ENCODE data around the gene ABCA4.
"Not testable (repeated sequence)": the region's sequence is repeated elsewhere in the genome, so short reads cannot be mapped to it uniquely, and the experiment has no call there.

The ABCA4 gene
- 0 reads per million in 2 donors for total RNA-seq

DNA sequence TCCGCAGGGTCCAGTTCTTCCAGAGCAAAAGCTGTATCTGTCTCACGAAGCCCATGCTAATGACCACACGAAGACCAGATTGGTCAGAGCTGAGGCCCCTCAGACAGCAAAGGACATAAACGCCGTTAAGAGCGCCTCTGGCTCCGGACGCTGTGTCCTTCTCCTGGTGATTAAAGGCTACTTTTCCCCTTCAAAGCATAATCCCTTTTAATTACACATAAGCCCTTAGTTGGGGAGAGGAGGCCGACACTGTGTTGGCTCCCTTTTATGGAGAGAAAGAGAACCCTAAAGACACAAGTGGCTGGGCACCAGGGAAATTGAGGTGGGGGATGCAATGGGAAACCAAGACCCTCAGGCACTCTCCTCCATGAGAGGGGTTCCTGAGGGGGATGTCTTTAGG, at the start of gene ABCA4:
Gene ABCA4, minus strand, starts transcription at position 158 of the 400 bp plus-strand sequence. Its CDS starts 103 bp downstream, at position 55.
- DNase-seq = no peak

GRCh38 chr1:94169126-94169525, 48.2 kb upstream of the ABCA4 start:
- DNase-seq = no peak

DNA sequence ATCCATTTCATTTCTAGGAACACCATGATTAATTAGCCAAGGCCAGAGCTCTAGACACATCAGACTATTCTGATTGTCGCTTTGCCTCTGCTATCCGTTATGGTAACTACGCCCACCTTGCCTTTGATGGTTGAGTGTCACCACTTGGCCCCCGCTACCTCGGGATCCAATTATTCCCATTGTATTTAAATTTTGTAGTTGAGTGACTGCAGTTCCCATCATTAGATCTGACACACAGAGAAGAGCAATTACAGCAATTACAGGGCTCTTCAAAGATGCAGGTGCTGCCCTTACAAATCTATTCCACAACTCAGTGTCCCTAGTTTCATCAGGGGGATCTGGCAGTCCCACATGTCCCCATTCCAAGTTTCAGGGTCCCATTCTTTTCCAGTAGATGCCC, 44.9 kb upstream of the ABCA4 start:
- DNase-seq = no peak

GRCh38 chr1:94164885-94165284, 43.9 kb upstream of the ABCA4 start:
- DNase-seq = not testable (repeated sequence)

DNA sequence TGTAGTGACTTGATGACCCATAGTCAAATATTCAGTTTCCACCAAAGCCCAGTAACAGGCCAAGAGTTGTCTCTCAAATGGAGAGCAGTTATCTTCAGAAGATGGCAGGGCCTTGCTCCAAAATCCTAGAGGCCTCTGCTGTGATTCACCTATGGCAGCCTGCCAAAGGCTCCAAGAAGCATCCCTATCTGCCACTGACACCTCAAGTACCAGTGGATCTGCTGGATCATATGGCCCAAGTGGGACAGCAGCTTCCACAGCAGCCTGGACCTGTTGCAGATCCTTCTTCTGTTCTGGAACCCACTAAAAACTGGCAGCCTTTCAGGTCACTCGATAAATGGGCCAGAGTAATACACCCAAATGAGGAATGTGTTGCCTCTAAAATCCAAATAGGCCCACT, 43.2 kb upstream of the ABCA4 start:
- not testable (repeated sequence) for DNase-seq

DNA sequence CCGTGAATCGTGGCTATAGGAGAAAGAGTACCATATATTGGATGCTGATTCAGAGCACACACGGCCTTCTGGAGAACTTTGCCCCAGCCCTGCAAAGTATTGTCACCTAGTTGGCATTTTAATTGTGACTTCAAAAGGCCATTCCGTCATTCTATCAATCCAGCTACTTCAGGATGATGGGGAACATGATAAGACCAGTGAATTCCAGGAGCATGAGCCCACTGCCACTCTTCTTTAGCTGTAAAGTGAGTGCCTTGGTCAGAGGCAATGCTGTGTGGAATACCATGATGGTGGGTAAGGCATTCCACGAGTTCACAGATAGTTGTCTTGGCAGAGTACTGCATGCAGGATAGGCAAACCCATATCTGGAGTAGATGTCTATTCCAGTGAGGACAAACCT, 42.3 kb upstream of the ABCA4 start:
- not testable (repeated sequence) for DNase-seq

DNA sequence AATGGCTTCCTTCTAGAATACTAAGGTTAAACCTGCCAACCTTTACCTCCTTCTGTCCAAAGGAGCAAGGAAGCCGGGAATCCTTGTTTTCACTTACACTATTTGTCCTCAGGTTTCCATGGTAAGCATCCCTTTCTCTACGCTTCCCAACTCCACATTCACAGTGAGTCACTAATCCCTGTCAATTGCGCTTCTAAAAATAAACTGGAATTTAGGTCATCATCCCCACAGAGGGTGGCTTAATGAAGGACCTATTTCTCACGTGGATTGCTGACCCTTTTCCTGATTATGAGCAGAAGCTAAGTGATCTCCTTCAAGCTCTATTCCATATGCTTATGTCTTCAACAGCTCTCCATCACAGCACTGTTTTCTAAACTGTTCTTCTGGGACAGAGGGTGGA, 39.9 kb upstream of the ABCA4 start:
- no peak for DNase-seq

DNA sequence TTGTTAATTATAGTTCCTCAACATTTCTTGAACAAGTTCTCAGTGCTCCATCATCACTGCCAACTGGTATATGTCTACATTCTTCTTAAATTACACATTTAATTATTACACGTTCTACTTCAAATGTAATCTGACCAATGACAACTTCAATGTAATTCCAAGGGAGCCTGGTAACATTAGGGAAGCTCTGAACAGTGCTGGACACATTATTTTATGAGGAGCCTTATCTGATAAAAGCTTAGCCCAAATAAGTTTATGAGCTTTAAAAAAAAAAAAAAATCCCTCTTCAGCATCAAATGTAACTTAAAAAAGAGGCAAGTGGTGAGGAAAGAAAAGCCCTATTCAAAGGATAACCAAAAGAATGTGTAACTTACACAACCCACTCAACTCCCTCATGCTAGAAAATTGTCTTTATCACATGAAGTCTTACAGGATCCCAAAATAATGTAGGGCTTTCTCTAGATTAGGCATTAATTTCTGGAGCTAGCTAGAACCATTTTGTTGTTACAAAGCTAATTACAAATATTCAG, 35.2 kb upstream of the ABCA4 start:
- DNase-seq = no peak

DNA sequence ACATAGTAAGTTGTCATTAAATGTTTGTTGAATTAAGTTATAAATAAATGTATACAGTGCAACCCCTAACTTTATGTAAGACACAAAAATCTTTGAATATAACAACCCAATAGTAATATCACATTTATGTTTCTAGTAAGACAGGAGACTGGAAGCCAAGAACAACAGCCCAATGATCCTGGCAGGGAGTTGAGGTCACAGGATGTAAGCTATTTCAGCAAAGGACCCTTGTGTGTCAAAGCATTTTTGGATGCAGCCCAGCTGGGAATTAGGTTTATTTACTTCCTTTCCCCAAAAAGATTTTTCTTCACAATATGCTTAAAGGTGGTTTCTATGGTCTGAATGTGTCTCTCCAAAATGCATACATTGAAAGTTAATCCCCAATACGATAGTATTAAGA, 34.0 kb upstream of the ABCA4 start:
- no peak for DNase-seq

GRCh38 chr1:94153133-94153532, 32.2 kb upstream of the ABCA4 start:
- DNase-seq = no peak

- not testable (repeated sequence) for DNase-seq
Measured at GRCh38 chr1:94149166-94149565, 28.2 kb upstream of the ABCA4 start.

DNA sequence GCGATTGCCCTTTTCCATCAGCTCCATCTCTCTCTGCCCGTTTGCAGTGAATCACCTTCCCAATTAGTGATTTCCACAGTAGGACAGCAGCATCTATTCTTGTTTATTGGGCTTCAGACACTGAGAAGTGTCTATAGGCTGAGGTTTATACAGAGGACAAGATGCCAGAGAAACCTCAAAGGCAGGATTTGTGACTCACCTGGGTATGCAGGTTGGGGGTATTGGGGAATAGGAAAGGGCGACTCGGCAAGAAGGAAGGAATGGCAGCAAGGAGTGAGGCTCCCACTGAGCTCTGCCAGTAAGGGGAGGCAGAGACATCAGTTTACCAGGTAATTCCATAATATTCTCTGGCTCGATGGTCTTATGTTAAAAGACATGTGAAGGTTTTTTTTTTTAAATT, 25.3 kb upstream of the ABCA4 start:
- no peak for DNase-seq

DNA sequence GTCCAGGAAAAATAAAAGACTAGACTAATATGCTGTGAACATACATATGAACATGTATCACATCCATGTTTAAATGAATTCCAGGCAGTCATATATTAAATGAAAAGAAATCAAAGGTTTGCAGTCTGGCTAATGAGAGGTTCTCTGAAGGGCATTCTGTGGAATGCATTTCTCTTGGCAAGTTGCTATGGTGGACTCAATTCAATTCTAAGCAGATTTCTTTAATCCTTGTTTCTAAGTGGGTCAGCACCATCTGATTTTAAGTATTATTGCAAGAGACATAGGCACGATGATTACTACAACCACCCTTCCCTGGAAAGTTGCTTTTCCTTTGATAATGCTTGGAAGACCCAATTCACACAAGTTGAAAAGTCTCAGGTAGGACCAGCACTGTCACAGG, 23.9 kb upstream of the ABCA4 start:
- DNase-seq = no peak

GRCh38 chr1:94143809-94144176, 22.8 kb upstream of the ABCA4 start:
- DNase-seq = no peak

DNA sequence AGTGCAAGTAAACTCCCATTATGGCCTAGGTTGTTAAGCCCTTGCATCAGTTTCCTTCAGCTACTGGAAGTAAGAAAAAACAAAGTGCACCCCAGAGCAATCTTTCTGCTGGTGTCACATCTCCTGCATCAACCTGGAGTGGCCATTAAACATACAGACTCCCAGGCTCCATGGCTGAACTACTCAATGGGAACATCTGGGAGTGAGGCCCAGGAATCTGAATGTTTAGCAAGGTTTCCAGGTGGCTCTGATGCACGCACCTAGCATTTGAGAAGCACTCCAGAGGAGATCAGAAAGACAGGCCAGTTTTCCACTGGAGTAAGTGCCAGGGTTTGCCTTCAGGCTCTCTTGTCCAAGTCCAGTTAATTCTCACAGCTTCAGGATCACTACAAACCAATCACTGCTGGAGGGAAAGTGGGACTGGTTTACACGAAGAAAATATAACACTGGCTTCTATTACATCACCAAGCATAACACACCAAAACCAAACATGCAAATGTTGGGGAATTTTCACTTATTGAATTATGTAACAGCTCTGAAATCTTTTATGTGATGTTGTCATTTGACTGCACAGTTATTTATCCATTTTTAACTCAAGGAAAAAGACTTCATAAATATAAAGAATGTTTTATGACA, 22.3 kb upstream of the ABCA4 start:
- no peak for DNase-seq

DNA sequence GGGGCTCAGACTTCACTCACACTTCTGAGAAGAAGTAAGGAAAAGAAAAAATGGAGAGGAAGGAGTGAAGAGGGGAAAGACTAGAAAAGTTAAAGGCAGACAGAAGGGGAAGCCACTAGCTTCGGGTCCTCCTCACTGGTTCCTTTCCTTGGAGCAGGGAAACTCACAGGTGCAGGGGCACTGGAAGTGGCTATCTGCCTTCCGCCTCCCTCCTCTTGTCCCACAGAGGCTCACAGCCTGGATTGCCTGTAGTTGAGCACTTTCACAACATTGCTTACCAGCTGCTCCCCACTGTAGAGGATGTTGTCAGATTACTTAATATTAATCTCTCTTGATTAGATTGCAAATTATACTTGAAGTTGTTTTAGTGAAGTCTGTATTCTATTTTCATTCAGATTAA, 21.6 kb upstream of the ABCA4 start:
- no peak for DNase-seq

GRCh38 chr1:94142022-94142421, 21.1 kb upstream of the ABCA4 start:
- DNase-seq = no peak

DNA sequence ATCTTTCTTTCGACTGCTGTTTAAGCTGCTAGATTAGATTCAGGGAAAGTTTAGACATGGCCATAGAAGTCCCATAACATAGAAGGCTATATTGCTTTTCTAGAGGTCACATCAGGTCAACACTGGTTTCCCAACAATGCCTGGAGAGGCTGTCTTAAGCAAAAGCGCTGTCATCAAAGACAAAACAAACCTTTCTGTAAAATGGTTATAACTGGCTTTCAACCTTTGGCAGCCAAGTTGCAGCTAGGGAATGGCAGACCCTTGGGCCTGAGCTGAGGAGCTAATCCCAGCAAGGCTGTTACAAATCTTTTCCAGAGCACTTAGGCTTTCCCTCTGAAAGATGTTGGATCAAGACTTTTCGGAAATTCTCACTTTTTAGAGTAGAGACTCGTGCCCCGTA, 11.2 kb upstream of the ABCA4 start:
- no peak for DNase-seq

GRCh38 chr1:94130851-94131595, 10.1 kb upstream of the ABCA4 start:
- DNase-seq = no peak

DNA sequence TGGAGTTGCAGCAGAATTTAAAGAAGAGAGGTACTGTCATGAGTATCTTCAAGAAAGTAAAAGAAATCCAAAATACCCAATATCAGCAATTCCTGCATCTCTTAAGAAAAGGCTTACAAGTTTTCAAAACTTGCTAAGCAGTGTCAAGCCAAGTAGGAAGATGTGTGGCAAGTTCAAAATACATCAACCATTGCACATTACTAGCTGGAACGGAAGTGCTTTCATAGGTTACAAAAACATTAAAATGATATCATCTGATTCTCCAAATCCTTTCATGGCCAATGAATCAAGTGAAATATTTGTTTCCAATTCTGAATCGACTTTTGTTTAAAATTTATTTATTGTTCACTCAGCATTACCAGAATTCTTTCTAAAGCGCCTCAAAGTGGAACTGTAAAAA, 5.7 kb upstream of the ABCA4 start:
- no peak for DNase-seq

GRCh38 chr1:94125551-94126514, 4.9 kb upstream of the ABCA4 start:
- DNase-seq = no peak

GRCh38 chr1:94124538-94124937, 3.6 kb upstream of the ABCA4 start:
- no peak for DNase-seq

All from T-helper 9 cell (primary cell).